ENCODE data around the gene CACNA1A. TPM values are rescaled to one million over a fixed set of nuclear protein-coding genes. Genes with fewer than 3 reads are reported as not detected.
"Not testable (repeated sequence)": the region's sequence is repeated elsewhere in the genome, so short reads cannot be mapped to it uniquely, and the experiment has no call there.

CACNA1A gene
- total and polyA plus RNA-seq, 2 of the 4 experiments (the other 2 are of a cell fraction), result 5.9 to 15.0 TPM

GRCh38 chr19:13256918-13257317 lies 249.4 kb downstream of the CACNA1A start:
- no TSS peak for BruUV-seq (replicated peaks)
- ATAC-seq (ENCODE audit: low read depth) (no peak), DNase-seq (no peak)
- Histone ChIP-seq H2AK9ac (replicated peaks; ENCODE audit: low read depth, low read length, poor library complexity) (no peak overlapping the region), H3K14ac (replicated peaks; ENCODE audit: low read depth, low read length) (no peak overlapping the region), H3K27me3 (ENCODE audit: control insufficient read depth, insufficient read depth, low read length) (no peaks in the 10 kb centered on the region), H2BK120ac (ENCODE audit: low read depth, low read length) (no peak overlapping the region), H2BK20ac (ENCODE audit: low read depth, low read length) (no peak overlapping the region), H2AK5ac (ENCODE audit: low read depth, low read length) (no peak overlapping the region), H3K9ac (ENCODE audit: low read depth, low read length) (no peak overlapping the region), H3K36me3 (ENCODE audit: control insufficient read depth, insufficient read depth, low read length) (peaks cover 3% of the 10 kb centered on the region), H4K8ac (ENCODE audit: low read depth in 2 of 2, low read length in 2 of 2) (no peak overlapping the region), H2BK15ac (ENCODE audit: low read depth, low read length) (no peak overlapping the region; the same call in 2 of the 3 replicates), H3K79me1 (ENCODE audit: low read depth in 1 of 2, low read length in 2 of 2) (peaks cover 0 to 5% of the 10 kb centered on the region in 2 experiments; a peak in 2 of 4 replicates), H3K4me3 (ENCODE audit: insufficient read depth, low read depth, low read length) (no peak overlapping the region), H2AFZ (replicated peaks; ENCODE audit: low read length, poor library complexity) (no peak overlapping the region), H4K5ac (ENCODE audit: low read depth, low read length) (no peak overlapping the region), H3K4ac (ENCODE audit: low read depth, low read length) (no peak overlapping the region), H3K23ac (ENCODE audit: low read depth, low read length) (no peak overlapping the region), H3K4me2 (ENCODE audit: low read depth, low read length) (no peak overlapping the region), H2BK5ac (ENCODE audit: low read depth, low read length, poor library complexity, severe bottlenecking) (no peak overlapping the region), H3K9me1 (ENCODE audit: insufficient read depth, low read length) (peaks cover 10% of the 10 kb centered on the region), H3K56ac (ENCODE audit: extremely low read depth, insufficient read depth, low read length) (no peak overlapping the region), H3K27ac (ENCODE audit: insufficient read depth, low read length) (no peak overlapping the region), H3K18ac (ENCODE audit: low read depth, low read length) (no peak overlapping the region), H3K4me1 (ENCODE audit: control insufficient read depth, insufficient read depth, low read length) (peaks cover 6% of the 10 kb centered on the region), H4K20me1 (ENCODE audit: insufficient read depth, low read length) (no peaks in the 10 kb centered on the region), H3K9me3 (ENCODE audit: control insufficient read depth, insufficient read depth, low read length) (no peaks in the 10 kb centered on the region), H4K91ac (ENCODE audit: insufficient read depth, low read depth, low read length) (no peak overlapping the region)
- CTCF ChIA-PET, result no interaction called here
- WGBS, 2 experiments (ENCODE audit: extremely low coverage in 2 of 2, insufficient read length in 1 of 2), result 100% methylated on average over 1 of the region's 2 CpGs; no CpG with 5 or more reads in 1 of the 2 experiments
- in situ Hi-C loops (cut with MboI; ENCODE audit: low sequenced_read_pairs) (no loop called here), intact Hi-C loops (cut with micrococcal nuclease) (no loop called here), dilution Hi-C loops (cut with HindIII; ENCODE audit: low sequenced_read_pairs, unreplicated experiment) (no loop called here)
- TF ChIP-seq MXI1 (IDR thresholded peaks at IDR 0.05; ENCODE audit: borderline replicate concordance, low read depth, low read length), result no peak
- no peak for TF ChIP-seq MAFK (IDR thresholded peaks at IDR 0.05; ENCODE audit: low read depth, low read length)
- TF ChIP-seq FOS (IDR thresholded peaks at IDR 0.05; ENCODE audit: low read depth, low read length), result no peak
- POLR2A ChIA-PET (ENCODE audit: unreplicated experiment), result no interaction called here

GRCh38 chr19:13256398-13256797 lies 249.9 kb downstream of the CACNA1A start:
- H3K18ac ChIP-seq (ENCODE audit: low read depth, low read length); H2AK5ac ChIP-seq (ENCODE audit: low read depth, low read length); H3K14ac ChIP-seq (replicated peaks; ENCODE audit: low read depth, low read length); H2AFZ ChIP-seq (replicated peaks; ENCODE audit: low read length, poor library complexity); H3K27me3 ChIP-seq (ENCODE audit: control insufficient read depth, insufficient read depth, low read length); DNase-seq; ATAC-seq (ENCODE audit: low read depth); H3K23ac ChIP-seq (ENCODE audit: low read depth, low read length); H2BK120ac ChIP-seq (ENCODE audit: low read depth, low read length); in situ Hi-C loops (cut with MboI; ENCODE audit: low sequenced_read_pairs); H3K27ac ChIP-seq (ENCODE audit: insufficient read depth, low read length); H4K8ac ChIP-seq (ENCODE audit: low read depth in 2 of 2, low read length in 2 of 2); H3K4ac ChIP-seq (ENCODE audit: low read depth, low read length); H3K4me3 ChIP-seq (ENCODE audit: insufficient read depth, low read depth, low read length); H4K91ac ChIP-seq (ENCODE audit: insufficient read depth, low read depth, low read length); H2AK9ac ChIP-seq (replicated peaks; ENCODE audit: low read depth, low read length, poor library complexity); H3K9me1 ChIP-seq (ENCODE audit: insufficient read depth, low read length); H4K5ac ChIP-seq (ENCODE audit: low read depth, low read length); POLR2A ChIA-PET (ENCODE audit: unreplicated experiment); H4K20me1 ChIP-seq (ENCODE audit: insufficient read depth, low read length); H3K79me1 ChIP-seq (ENCODE audit: low read depth in 1 of 2, low read length in 2 of 2); H3K4me1 ChIP-seq (ENCODE audit: control insufficient read depth, insufficient read depth, low read length); H2BK15ac ChIP-seq (ENCODE audit: low read depth, low read length); CTCF ChIA-PET; H3K4me2 ChIP-seq (ENCODE audit: low read depth, low read length); H2BK5ac ChIP-seq (ENCODE audit: low read depth, low read length, poor library complexity, severe bottlenecking); H2BK20ac ChIP-seq (ENCODE audit: low read depth, low read length); H3K9ac ChIP-seq (ENCODE audit: low read depth, low read length); BruUV-seq (replicated peaks); H3K36me3 ChIP-seq (ENCODE audit: control insufficient read depth, insufficient read depth, low read length); H3K9me3 ChIP-seq (ENCODE audit: control insufficient read depth, insufficient read depth, low read length); intact Hi-C loops (cut with micrococcal nuclease); H3K56ac ChIP-seq (ENCODE audit: extremely low read depth, insufficient read depth, low read length); dilution Hi-C loops (cut with HindIII; ENCODE audit: low sequenced_read_pairs, unreplicated experiment): not testable (repeated sequence)
- WGBS, 2 experiments (ENCODE audit: extremely low coverage in 2 of 2, insufficient read length in 1 of 2), result no CpG with 5 or more reads among the region's 1 CpG

Data from IMR-90 (cell line).